Measurements from ENCODE around the gene VSTM5. TPM values are rescaled to one million over a fixed set of nuclear protein-coding genes. Genes with fewer than 3 reads are reported as not detected.

Gene VSTM5
- total RNA-seq, 3 donors from 2014 or later (not counting 1 experiment from before 2014, with no cell fraction given): not detected

DNA sequence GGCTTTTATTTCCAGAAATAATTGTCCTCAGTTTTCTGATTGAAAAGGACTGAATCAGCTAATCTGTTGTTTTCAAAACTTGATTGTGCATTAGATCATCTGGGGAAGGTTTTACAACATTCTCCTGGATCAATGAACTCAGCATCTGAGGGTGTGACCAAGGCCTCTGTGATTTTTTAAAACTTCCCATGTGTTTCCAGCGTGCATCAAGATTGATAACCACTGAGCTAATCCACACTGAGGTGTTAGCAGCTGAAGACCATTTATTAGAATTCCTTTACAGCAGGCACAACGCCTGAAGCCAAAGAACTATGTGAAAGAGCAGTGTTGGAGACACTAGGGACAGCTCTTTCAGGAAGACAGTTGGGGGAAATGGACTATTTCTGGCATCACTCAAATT is 10.2 kb downstream of the VSTM5 start:
- WGBS (ENCODE audit: insufficient coverage): 72% methylated on average over 2 of the region's 2 CpGs
- Histone ChIP-seq H3K27ac (ENCODE audit: low read length) (no peak overlapping the region), H3K9me3 (ENCODE audit: control insufficient read depth, insufficient read depth, low read length) (no peaks in the 10 kb centered on the region), H3K36me3 (ENCODE audit: control insufficient read depth, insufficient read depth, low read length) (no peaks in the 10 kb centered on the region), H3K4me3 (ENCODE audit: low read length) (no peak overlapping the region), H3K27me3 (ENCODE audit: control insufficient read depth, insufficient read depth, low read length) (no peaks in the 10 kb centered on the region), H3K4me1 (ENCODE audit: control insufficient read depth, insufficient read depth, low read length) (no peaks in the 10 kb centered on the region)
- intact Hi-C loops (cut with micrococcal nuclease): no loop called here
- TF ChIP-seq, protein P1, sequence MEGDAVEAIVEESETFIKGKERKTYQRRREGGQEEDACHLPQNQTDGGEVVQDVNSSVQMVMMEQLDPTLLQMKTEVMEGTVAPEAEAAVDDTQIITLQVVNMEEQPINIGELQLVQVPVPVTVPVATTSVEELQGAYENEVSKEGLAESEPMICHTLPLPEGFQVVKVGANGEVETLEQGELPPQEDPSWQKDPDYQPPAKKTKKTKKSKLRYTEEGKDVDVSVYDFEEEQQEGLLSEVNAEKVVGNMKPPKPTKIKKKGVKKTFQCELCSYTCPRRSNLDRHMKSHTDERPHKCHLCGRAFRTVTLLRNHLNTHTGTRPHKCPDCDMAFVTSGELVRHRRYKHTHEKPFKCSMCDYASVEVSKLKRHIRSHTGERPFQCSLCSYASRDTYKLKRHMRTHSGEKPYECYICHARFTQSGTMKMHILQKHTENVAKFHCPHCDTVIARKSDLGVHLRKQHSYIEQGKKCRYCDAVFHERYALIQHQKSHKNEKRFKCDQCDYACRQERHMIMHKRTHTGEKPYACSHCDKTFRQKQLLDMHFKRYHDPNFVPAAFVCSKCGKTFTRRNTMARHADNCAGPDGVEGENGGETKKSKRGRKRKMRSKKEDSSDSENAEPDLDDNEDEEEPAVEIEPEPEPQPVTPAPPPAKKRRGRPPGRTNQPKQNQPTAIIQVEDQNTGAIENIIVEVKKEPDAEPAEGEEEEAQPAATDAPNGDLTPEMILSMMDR (IDR thresholded peaks at IDR 0.05): no peak
- no peak for DNase-seq
- Mint-ChIP-seq H3K27ac (no peak overlapping the region), H3K4me1 (no peaks in the 10 kb centered on the region), H3K27me3 (ENCODE audit: low read depth in 2 of 2) (no peaks in the 10 kb centered on the region), H3K9me3 (no peaks in the 10 kb centered on the region), H3K4me3 (no peak overlapping the region), H3K36me3 (no peaks in the 10 kb centered on the region)
- ATAC-seq: no peak

DNA sequence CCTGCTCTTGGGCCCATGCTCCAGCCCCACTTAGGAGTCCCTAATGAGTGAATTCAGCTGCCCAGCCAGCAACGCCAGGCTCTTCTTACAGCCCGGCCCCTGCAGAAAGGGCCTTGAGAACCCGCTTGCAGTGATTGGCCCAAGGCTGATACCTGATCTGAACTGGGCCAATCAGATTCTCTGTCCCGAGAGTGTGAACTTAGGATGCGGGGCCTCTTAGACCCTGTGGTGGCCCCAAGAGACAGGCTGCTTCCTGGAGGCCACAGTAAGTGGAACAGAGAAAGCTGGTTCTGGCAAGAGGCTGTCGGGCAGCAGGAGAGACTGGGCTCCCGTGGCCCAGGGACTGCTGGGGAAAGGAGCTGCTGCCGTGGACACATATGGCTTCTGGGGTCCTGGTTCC is 11.5 kb downstream of the VSTM5 start:
- H3K27ac ChIP-seq (ENCODE audit: low read length): no peak overlapping the region
- 80% methylated on average over 8 of the region's 8 CpGs for WGBS (ENCODE audit: insufficient coverage)
- Mint-ChIP-seq H3K27ac (no peak overlapping the region), H3K9me3 (no peaks in the 10 kb centered on the region), H3K4me3 (no peak overlapping the region), H3K4me1 (no peaks in the 10 kb centered on the region), H3K27me3 (ENCODE audit: low read depth in 2 of 2) (no peaks in the 10 kb centered on the region), H3K36me3 (no peaks in the 10 kb centered on the region)
- H3K36me3 ChIP-seq (ENCODE audit: control insufficient read depth, insufficient read depth, low read length): no peaks in the 10 kb centered on the region
- no peak for DNase-seq
- H3K4me1 ChIP-seq (ENCODE audit: control insufficient read depth, insufficient read depth, low read length): no peaks in the 10 kb centered on the region
- H3K9me3 ChIP-seq (ENCODE audit: control insufficient read depth, insufficient read depth, low read length): no peaks in the 10 kb centered on the region
- TF ChIP-seq, protein P1 (IDR thresholded peaks at IDR 0.05): no peak
- no peaks in the 10 kb centered on the region for H3K27me3 ChIP-seq (ENCODE audit: control insufficient read depth, insufficient read depth, low read length)
- intact Hi-C loops (cut with micrococcal nuclease): no loop called here
- ATAC-seq: no peak
- no peak overlapping the region for H3K4me3 ChIP-seq (ENCODE audit: low read length)

DNA sequence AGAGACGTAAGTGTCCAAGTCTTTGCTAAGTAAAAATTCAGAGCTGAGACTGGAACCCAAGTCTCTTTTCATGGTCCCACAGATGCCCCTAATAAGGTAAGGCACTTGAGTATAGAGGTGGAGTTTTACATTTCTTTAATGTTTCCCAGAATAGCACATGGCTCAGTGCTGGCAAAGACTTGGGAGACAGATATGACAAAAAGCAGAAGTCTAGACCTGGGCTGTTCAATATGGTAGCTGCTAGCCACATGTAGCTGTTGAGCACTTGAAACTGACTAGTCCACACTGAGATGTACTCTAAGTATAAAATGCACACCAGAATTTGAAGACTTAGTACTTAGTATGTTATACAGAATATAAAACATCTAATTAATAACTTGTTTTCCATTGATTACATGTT is 17.6 kb downstream of the VSTM5 start:
- Histone ChIP-seq H3K36me3 (ENCODE audit: control insufficient read depth, insufficient read depth, low read length) (no peaks in the 10 kb centered on the region), H3K27ac (ENCODE audit: low read length) (no peak overlapping the region), H3K4me1 (ENCODE audit: control insufficient read depth, insufficient read depth, low read length) (no peaks in the 10 kb centered on the region), H3K9me3 (ENCODE audit: control insufficient read depth, insufficient read depth, low read length) (no peaks in the 10 kb centered on the region), H3K27me3 (ENCODE audit: control insufficient read depth, insufficient read depth, low read length) (no peaks in the 10 kb centered on the region), H3K4me3 (ENCODE audit: low read length) (no peak overlapping the region)
- Mint-ChIP-seq H3K27ac (no peak overlapping the region), H3K4me1 (no peaks in the 10 kb centered on the region), H3K9me3 (no peaks in the 10 kb centered on the region), H3K36me3 (no peaks in the 10 kb centered on the region), H3K4me3 (no peak overlapping the region), H3K27me3 (ENCODE audit: low read depth in 2 of 2) (peaks cover 0 to 4% of the 10 kb centered on the region in 2 donors)
- ATAC-seq: no peak
- DNase-seq: no peak
- TF ChIP-seq, protein P1 (IDR thresholded peaks at IDR 0.05): no peak
- 86% methylated on average over 1 of the region's 1 CpG for WGBS (ENCODE audit: insufficient coverage)
- intact Hi-C loops (cut with micrococcal nuclease): no loop called here

DNA sequence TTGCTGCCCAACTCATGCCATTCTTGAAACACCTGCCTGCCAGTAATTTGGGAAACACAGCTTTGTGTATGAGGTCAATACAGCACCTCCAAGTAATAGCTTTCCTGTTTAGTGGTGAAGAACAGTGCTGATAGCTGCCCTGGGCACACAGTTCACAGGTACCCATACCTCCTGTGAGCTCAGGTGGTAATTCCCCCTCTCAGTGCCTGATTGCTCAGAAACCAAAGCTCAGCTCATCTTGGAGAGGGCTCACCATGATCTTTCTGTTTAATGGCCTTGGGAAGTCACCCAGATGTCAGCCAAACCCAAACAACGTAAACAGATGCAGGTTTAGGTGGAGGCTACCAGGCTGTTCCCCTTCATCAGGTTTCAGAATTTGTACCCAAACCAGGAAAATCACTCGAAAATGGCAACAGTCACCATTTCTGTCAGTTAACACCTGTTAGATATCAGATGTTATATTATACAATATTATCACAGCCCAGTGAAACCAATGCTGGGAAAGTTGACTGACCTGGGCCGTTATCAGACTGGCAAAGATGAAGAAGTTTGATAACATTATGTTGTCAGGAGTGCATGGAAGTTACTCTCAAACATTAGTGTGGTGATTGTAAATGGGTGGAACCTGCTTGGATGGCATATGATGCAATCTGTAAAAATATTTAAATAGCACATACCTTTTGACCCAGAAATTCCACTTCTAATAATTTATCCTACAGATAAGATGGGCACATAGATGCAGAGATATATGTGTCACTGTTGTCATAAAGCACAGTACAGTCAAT is 18.9 kb downstream of the VSTM5 start:
- intact Hi-C loops (cut with micrococcal nuclease): no loop called here
- Histone ChIP-seq H3K27me3 (ENCODE audit: control insufficient read depth, insufficient read depth, low read length) (no peaks in the 10 kb centered on the region), H3K36me3 (ENCODE audit: control insufficient read depth, insufficient read depth, low read length) (no peaks in the 10 kb centered on the region), H3K9me3 (ENCODE audit: control insufficient read depth, insufficient read depth, low read length) (no peaks in the 10 kb centered on the region), H3K27ac (ENCODE audit: low read length) (no peak overlapping the region), H3K4me1 (ENCODE audit: control insufficient read depth, insufficient read depth, low read length) (no peaks in the 10 kb centered on the region), H3K4me3 (ENCODE audit: low read length) (no peak overlapping the region)
- no peaks in the 10 kb centered on the region for H3K9me3 Mint-ChIP-seq
- DNase-seq: no peak
- peaks cover 0 to 6% of the 10 kb centered on the region in 2 donors for H3K27me3 Mint-ChIP-seq (ENCODE audit: low read depth in 2 of 2)
- TF ChIP-seq, protein P1 (IDR thresholded peaks at IDR 0.05): no peak
- 63% methylated on average over 2 of the region's 3 CpGs for WGBS (ENCODE audit: insufficient coverage)
- no peaks in the 10 kb centered on the region for H3K36me3 Mint-ChIP-seq
- ATAC-seq: no peak
- H3K4me3 Mint-ChIP-seq: no peak overlapping the region
- no peak overlapping the region for H3K27ac Mint-ChIP-seq
- H3K4me1 Mint-ChIP-seq: no peaks in the 10 kb centered on the region
